ENCODE measurements around the gene WDR90. TPM values are rescaled to one million over a fixed set of nuclear protein-coding genes. Genes with fewer than 3 reads are reported as not detected.

WDR90 gene
- total RNA-seq, 1 donor from 2014 or later: 33.7 TPM

DNA sequence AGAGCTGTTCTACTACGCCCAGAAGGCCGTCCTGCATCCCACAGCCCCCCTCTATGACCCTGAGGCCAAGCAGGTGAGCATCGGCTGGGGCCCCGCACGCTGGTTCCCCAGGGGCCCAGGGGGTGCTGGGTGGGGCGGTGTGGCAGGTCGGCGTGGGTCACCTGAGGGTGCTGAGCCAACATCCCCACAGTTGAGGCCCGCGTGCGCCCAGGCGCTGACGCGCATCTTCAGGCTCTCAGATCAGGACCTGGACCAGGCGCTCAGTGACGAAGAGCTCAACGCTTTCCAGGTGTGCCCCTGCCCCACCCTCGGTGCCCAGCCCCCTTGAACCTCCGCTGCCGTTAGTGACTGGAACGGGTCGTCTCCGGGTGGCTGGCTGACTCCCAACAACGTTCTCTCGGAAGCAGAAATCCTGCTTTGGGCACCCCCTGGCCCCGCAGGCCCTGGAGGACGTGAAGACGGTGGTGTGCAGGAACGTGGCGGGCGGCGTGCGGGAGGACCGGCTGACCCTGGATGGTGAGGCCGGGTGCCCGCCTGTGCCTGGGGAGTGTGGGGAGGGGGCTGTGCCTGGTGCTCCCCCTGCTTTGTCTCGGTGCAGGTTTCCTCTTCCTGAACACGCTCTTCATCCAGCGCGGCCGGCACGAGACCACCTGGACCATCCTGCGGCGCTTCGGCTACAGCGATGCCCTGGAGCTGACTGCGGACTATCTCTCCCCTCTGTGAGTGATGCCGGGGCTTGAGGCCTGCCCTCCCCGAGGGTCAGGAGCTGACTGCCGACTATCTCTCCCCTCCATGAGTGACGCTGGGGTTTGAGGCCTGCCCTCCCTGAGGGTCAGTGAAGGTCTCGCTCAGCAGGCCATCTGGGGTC lies 21.6 kb downstream of the WDR90 start:
- ATAC-seq (ENCODE audit: low read depth) (no peak), DNase-seq (no peak)
- H3K36me3 Mint-ChIP-seq (ENCODE audit: low read depth): peaks cover 33% of the 10 kb centered on the region
- intact Hi-C loops (cut with micrococcal nuclease): no loop called here
- no peak for TF ChIP-seq CTCF (IDR thresholded peaks at IDR 0.05)
- peaks cover 18% of the 10 kb centered on the region for H3K4me1 Mint-ChIP-seq
- H3K27ac Mint-ChIP-seq: no peak overlapping the region
- H3K9me3 Mint-ChIP-seq: no peaks in the 10 kb centered on the region
- peaks cover 5% of the 10 kb centered on the region for H3K27me3 Mint-ChIP-seq
- ChIA-PET CTCF (no interaction called here), POLR2A (interaction anchor here (5.1 kb wide), 1 partner anchor 10 kb away, joined by 41 read pairs; the partner anchor contains the start of gene STUB1)
- no peak overlapping the region for H3K4me3 Mint-ChIP-seq

- Mint-ChIP-seq H3K27ac (no peak overlapping the region), H3K27me3 (peaks cover 5% of the 10 kb centered on the region), H3K4me3 (no peak overlapping the region), H3K36me3 (ENCODE audit: low read depth) (peaks cover 33% of the 10 kb centered on the region), H3K9me3 (no peaks in the 10 kb centered on the region), H3K4me1 (peaks cover 18% of the 10 kb centered on the region)
- ATAC-seq (ENCODE audit: low read depth) (no peak), DNase-seq (no peak)
- POLR2A ChIA-PET: interaction anchor here (5.1 kb wide), 1 partner anchor 9 kb away, joined by 41 read pairs; the partner anchor contains the start of gene STUB1
- CTCF ChIA-PET: no interaction called here
- intact Hi-C loops (cut with micrococcal nuclease): no loop called here
- TF ChIP-seq CTCF (IDR thresholded peaks at IDR 0.05): no peak
Measured at GRCh38 chr16:671353-672131, 22.4 kb downstream of the WDR90 start.

GRCh38 chr16:672371-672770 lies 23.2 kb downstream of the WDR90 start:
- ChIA-PET CTCF (no interaction called here), POLR2A (no interaction called here)
- H3K27me3 Mint-ChIP-seq: peaks cover 9% of the 10 kb centered on the region
- peaks cover 33% of the 10 kb centered on the region for H3K36me3 Mint-ChIP-seq (ENCODE audit: low read depth)
- H3K4me3 Mint-ChIP-seq: no peak overlapping the region
- intact Hi-C loops (cut with micrococcal nuclease): no loop called here
- ATAC-seq (ENCODE audit: low read depth) (no peak), DNase-seq (no peak)
- peaks cover 22% of the 10 kb centered on the region for H3K4me1 Mint-ChIP-seq
- H3K27ac Mint-ChIP-seq: no peak overlapping the region
- H3K9me3 Mint-ChIP-seq: no peaks in the 10 kb centered on the region
- no peak for TF ChIP-seq CTCF (IDR thresholded peaks at IDR 0.05)

DNA sequence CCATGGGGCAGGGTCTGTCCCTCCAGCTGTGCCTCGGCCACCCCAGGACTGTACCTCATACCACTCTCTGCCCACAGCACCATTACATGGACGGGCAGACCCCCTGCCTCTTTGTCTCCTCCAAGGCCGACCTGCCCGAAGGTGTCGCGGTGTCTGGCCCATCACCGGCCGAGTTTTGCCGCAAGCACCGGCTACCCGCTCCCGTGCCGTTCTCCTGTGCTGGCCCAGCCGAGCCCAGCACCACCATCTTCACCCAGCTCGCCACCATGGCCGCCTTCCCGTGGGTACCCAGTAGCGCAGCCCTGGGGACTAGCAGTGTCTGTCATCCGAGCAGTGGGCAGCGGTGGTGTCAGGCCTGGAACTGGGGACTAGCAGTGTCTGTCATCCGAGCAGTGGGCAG lies 23.7 kb downstream of the WDR90 start:
- ATAC-seq (ENCODE audit: low read depth) (no peak), DNase-seq (no peak)
- peaks cover 9% of the 10 kb centered on the region for H3K27me3 Mint-ChIP-seq
- ChIA-PET POLR2A (no interaction called here), CTCF (no interaction called here)
- H3K4me1 Mint-ChIP-seq: peaks cover 18% of the 10 kb centered on the region
- no peaks in the 10 kb centered on the region for H3K9me3 Mint-ChIP-seq
- H3K36me3 Mint-ChIP-seq (ENCODE audit: low read depth): peaks cover 33% of the 10 kb centered on the region
- TF ChIP-seq CTCF (IDR thresholded peaks at IDR 0.05): no peak
- no peak overlapping the region for H3K27ac Mint-ChIP-seq
- no peak overlapping the region for H3K4me3 Mint-ChIP-seq
- intact Hi-C loops (cut with micrococcal nuclease): no loop called here

DNA sequence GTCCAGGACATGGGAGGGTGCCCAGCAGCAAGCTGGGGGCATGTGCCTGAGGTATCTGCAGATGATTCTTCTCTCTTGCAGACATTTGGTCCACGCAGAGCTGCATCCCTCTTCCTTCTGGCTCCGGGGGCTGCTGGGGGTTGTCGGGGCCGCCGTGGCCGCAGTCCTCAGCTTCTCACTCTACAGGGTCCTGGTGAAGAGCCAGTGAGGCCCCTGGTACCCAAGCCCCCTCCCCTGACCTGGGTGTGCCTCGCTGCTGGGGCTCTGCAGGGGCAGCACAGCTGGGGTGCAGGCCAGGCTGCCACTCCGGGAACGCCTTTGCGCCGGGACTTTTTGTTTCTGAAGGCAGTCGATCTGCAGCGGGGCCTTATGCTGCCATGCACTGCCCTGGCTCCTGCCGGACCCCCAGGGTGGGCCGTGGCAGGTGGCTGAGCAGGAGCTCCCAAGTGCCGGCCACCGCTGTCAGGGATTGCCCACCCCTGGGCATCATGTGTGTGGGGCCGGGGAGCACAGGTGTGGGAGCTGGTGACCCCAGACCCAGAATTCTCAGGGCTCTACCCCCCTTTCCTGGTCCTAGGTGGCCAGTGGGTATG lies 24.3 kb downstream of the WDR90 start:
- no peak for ATAC-seq (ENCODE audit: low read depth)
- no peaks in the 10 kb centered on the region for H3K9me3 Mint-ChIP-seq
- no peak for TF ChIP-seq CTCF (IDR thresholded peaks at IDR 0.05)
- CTCF ChIA-PET: no interaction called here
- H3K4me3 Mint-ChIP-seq: no peak overlapping the region
- H3K27me3 Mint-ChIP-seq: peaks cover 9% of the 10 kb centered on the region
- intact Hi-C loops (cut with micrococcal nuclease): no loop called here
- H3K36me3 Mint-ChIP-seq (ENCODE audit: low read depth): peaks cover 33% of the 10 kb centered on the region
- H3K27ac Mint-ChIP-seq: no peak overlapping the region
- POLR2A ChIA-PET: no interaction called here
- peaks cover 18% of the 10 kb centered on the region for H3K4me1 Mint-ChIP-seq
- DNase-seq: no peak
